Coronary artery (tissue), 2 donors: ENCODE measurements around the gene EME1.
A peak's percentile ranks its signal among the peaks of the same experiment; 100 is the strongest.

Experiments used
- DNase-seq: peaks from one replicate; pipeline ENCODE4 v3.0.0-alpha.2; 2017; ENCODE audit warnings: low spot score
- H3K27ac ChIP-seq, 2 donors: fragments of 200-600 bp; sonication (generic); one replicate each; pipeline ENCODE4 v1.5.1; 2016 to 2019
- H3K4me3 ChIP-seq: fragments of 200-600 bp; sonication (generic); 2 replicates; pipeline ENCODE4 v1.5.1; 2016; ENCODE audit warnings: mild to moderate bottlenecking, moderate library complexity
- TF ChIP-seq, protein P1 (sequence below): fragments of 200-600 bp; sonication (generic); IDR thresholded peaks from one replicate; pipeline ENCODE4 v1.5.1; 2019; ENCODE audit warnings: antibody characterized with exemption

EME1 gene, protein sequence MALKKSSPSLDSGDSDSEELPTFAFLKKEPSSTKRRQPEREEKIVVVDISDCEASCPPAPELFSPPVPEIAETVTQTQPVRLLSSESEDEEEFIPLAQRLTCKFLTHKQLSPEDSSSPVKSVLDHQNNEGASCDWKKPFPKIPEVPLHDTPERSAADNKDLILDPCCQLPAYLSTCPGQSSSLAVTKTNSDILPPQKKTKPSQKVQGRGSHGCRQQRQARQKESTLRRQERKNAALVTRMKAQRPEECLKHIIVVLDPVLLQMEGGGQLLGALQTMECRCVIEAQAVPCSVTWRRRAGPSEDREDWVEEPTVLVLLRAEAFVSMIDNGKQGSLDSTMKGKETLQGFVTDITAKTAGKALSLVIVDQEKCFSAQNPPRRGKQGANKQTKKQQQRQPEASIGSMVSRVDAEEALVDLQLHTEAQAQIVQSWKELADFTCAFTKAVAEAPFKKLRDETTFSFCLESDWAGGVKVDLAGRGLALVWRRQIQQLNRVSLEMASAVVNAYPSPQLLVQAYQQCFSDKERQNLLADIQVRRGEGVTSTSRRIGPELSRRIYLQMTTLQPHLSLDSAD

DNA sequence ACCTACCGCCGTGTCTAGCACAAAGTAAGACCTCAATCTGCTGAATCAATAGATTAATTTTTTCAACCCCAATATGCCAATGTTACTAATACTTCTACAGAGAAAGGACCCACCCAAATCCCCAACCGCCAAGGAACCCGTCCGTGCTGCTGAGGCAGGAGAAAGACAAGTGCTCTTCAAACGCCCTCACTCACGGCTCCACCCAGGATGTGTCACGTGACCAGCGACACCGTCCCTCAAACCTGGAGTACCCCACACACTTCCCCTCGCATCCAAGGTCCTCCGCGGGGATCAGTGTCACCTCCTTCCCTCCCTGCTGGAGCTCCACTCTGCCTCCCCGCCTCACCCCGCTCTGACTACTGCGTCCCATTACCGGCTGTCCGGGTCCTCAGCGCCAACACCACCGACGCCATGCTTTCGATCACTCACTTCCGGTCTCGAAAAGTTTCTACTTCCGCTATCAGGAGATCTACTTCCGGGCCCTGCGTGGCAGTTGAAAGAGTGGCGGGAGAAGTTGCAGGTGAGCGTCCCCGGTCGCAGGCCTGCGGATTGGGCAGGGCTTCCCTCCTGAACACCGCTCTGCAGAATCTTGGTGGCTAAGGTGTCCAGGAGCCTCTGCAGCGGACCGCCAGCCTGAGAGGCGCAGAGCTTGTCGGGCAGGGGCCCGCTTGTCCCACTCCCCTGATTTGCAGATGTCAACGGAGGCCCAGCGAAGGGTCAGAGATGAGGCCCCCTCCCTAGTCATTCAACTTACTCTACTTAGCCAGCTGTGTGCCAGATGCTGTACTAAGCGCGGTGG lies at the start of gene EME1, which contains the start of gene MRPL27:
Gene EME1, plus strand, starts transcription at position 472 of the 799 bp plus-strand sequence. CDS start 1,980 bp downstream, outside the sequence.
Gene MRPL27, minus strand, starts transcription at position 427 of the 799 bp plus-strand sequence. Its CDS starts 14 bp downstream, at position 413.
- peak within 1 kb of the TSS; percentile 90 for H3K4me3 ChIP-seq
- TF ChIP-seq, protein P1, sequence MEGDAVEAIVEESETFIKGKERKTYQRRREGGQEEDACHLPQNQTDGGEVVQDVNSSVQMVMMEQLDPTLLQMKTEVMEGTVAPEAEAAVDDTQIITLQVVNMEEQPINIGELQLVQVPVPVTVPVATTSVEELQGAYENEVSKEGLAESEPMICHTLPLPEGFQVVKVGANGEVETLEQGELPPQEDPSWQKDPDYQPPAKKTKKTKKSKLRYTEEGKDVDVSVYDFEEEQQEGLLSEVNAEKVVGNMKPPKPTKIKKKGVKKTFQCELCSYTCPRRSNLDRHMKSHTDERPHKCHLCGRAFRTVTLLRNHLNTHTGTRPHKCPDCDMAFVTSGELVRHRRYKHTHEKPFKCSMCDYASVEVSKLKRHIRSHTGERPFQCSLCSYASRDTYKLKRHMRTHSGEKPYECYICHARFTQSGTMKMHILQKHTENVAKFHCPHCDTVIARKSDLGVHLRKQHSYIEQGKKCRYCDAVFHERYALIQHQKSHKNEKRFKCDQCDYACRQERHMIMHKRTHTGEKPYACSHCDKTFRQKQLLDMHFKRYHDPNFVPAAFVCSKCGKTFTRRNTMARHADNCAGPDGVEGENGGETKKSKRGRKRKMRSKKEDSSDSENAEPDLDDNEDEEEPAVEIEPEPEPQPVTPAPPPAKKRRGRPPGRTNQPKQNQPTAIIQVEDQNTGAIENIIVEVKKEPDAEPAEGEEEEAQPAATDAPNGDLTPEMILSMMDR = no peak
- DNase-seq = peak; percentile 88
- H3K27ac ChIP-seq = peak within 1 kb of the TSS; percentile 73 to 97

DNA sequence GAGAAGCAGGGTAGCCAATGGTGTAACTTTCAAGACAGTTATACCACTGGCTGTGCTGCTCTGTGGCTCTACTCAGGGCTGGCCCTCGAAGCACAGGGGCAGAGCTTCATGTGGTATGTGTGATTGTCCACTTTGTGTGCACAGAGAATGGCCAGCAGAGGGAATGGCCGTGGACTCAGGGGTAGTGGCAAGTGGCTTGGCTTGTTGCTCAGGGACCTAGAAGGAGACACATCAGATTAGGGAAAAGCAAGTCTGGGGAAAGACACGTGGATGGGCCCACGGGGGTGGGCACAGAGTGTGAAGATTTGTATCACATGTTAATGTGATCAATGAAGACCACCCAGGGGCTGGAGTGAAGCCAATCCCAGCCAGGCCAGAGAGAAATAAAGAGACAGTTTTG lies 47.1 kb upstream of the EME1 start:
- TF ChIP-seq, protein P1 = no peak
- Histone ChIP-seq H3K27ac (no peak overlapping the region), H3K4me3 (no peak overlapping the region)
- no peak for DNase-seq

DNA sequence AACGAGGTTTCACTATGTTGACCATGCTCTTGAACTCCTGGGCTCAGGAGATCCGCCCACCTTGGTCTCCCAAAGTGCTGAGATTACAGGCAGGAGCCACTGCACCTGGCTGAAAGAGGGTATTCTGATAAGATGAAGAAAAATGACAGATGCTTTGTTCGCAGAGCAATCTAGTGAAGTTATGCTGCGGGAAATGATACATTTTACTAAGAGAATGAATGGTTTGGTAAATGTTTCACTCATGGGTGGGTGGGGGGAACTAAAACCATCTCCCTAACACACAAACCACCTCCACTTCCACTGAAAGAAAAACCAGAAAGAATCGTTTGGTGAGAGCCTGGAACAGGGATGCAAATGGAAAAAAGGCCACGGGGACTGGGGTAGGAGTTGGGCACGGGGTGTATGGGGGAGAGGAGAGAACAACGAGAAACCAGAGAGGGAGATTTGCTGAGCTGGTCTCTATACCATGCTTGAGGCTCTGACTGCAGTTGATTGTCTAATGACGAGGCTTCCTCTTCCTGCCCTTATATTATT lies 46.1 kb upstream of the EME1 start:
- TF ChIP-seq, protein P1 = no peak
- H3K4me3 ChIP-seq = no peak overlapping the region
- no peak for DNase-seq

DNA sequence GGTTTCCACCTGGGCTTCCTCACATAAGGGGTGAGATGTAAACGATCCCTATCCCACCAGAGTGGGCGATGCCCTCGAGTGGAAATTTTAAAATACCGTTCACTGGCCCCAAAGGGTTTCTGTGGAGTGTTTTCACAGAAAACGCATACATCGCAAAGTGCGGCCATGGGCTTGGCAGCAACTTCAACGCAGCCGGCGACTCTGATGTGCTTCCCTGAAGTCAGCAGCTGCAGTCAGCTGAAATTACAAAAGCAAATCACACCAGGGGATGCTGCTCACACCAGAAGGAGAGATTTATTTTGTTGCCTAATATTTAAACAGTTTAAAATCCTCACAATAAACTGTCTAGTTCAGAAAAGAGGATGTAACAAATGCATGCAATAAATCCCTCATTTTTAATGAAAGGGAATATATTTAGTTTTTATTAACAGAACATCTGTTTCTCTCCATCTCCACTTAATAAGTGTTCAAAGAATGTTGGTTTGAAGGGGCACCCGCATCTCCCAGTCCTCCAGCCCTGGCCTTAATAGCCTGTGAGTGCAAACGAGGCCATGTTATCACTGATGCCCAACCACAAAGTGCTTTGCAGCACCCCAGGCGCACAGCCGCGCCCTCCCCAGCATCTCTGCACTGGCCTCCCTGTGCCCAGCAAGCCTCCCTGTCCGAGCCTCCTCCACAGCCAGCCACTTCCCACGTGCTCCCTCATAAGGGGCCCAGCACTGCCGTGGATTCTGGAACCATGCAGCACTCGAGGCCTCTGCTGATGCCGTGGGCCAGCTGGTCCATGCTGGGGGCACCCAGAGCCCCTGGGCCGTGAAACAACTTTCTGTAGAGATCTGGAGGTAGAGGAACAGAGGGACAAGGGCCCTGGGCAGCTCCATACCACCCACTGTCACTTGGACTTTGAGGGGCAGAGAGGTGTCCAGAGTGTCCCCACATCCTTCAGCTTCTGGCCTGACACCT lies 44.4 kb upstream of the EME1 start:
- Histone ChIP-seq H3K4me3 (no peak overlapping the region), H3K27ac (no peak overlapping the region)
- TF ChIP-seq, protein P1 = no peak
- DNase-seq = no peak

More for the DNA sequence above, 46.1 kb upstream of the EME1 start:
- H3K27ac ChIP-seq = no peak overlapping the region

DNA sequence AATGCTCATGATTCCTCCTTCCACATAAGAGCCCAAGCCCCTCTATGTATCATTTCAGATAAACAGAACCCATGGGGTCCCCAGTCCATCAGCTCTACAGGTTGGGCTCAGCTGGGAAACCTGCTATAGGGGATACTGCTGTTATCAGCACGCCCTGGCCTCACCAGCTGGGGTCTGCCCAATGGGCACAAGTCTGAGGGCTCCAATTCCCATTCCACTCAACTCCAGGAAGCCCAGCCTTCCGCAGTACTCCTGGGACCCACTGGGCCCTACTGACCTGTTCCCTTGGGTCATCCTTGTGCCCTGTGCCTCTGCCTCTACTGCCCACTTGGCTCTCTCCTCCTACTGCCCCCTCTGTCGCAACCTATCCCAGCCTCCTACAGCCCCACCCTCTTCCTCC lies 43.3 kb upstream of the EME1 start:
- Histone ChIP-seq H3K4me3 (no peak overlapping the region), H3K27ac (no peak overlapping the region)
- TF ChIP-seq, protein P1 = no peak
- no peak for DNase-seq
